ENCODE results near the gene ZBTB20. TPM values are rescaled to one million over a fixed set of nuclear protein-coding genes. Genes with fewer than 3 reads are reported as not detected.

The ZBTB20 gene
- total and polyA plus RNA-seq, 2 experiments from 2014 or later = 15.7 to 37.3 TPM

DNA sequence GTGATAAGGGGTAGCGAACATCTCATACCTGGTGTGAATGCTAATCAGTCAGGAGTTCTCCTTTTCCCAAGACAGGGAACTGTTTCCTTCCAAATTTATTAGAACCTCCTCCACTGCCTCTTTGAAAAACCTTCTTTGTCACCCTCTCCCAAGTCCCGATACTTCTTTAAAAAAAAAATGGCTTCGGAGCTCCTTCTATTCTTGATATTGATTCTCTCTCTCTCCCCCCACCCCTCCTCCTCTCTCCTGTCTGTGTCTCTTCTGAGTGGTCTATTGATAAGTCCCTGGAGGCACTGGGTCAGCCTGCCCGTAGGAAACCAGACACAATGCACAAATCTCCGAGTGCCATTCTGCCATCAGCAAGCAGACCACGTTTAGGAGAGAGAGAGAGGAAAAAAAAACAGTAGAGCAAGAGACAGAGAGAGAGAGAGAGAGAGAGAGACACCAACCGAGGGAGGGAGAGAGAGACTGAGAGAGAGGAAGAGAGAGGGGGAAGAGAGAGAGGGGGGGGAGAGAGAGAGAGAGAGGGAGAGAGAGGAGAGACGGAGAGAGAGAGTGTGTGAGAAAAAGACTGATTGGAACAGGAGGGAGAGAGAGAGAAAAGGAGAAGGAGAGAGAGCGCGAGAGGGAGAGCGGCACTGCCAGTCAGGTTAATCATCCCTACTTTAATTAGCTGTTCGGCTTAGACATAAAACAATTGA, 692.4 kb downstream of the ZBTB20 start:
- Histone ChIP-seq H3K27ac (peak overlapping the region; percentile 78), H3K27me3 (no peaks in the 10 kb centered on the region), H3K9me3 (ENCODE audit: low read depth) (no peaks in the 10 kb centered on the region), H3K4me3 (peak overlapping the region; percentile 74), H3K36me3 (no peaks in the 10 kb centered on the region), H3K4me1 (ENCODE audit: low read depth) (peaks cover 40% of the 10 kb centered on the region)
- TF ChIP-seq CTCF (IDR thresholded peaks at IDR 0.05; ENCODE audit: low read depth, low read length) = no peak
- DNase-seq (ENCODE audit: low read depth in 1 of 2, low spot score in 1 of 2) = peak; percentile 34 to 61

- no peak for DNase-seq (ENCODE audit: low read depth in 1 of 2, low spot score in 1 of 2)
- H3K27ac ChIP-seq = peak overlapping the region; percentile 78
- no peaks in the 10 kb centered on the region for H3K27me3 ChIP-seq
- H3K4me1 ChIP-seq (ENCODE audit: low read depth) = peaks cover 42% of the 10 kb centered on the region
- H3K9me3 ChIP-seq (ENCODE audit: low read depth) = no peaks in the 10 kb centered on the region
- H3K36me3 ChIP-seq = no peaks in the 10 kb centered on the region
- TF ChIP-seq CTCF (IDR thresholded peaks at IDR 0.05; ENCODE audit: low read depth, low read length) = no peak
- H3K4me3 ChIP-seq = peak overlapping the region; percentile 74
Measured at GRCh38 chr3:114453361-114453780, 693.7 kb downstream of the ZBTB20 start.

DNA sequence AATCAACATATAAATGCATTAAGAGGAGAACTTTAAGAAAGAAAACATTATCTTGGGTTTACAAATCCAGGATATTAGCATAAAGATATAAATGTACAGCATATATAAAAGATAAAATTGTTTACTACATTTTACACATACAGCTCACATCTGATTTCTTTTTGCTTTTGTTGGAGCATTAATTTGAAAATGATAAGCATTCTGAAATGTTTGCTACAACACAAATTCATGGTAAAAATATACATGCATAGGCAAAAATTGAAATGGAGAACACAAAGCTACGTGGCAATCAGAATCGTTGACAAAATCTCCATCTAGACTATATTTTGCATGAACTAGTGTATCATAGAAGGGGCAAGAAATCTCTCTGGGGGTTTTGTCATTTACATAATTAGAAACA, 694.2 kb downstream of the ZBTB20 start:
- no peaks in the 10 kb centered on the region for H3K36me3 ChIP-seq
- no peak for TF ChIP-seq CTCF (IDR thresholded peaks at IDR 0.05; ENCODE audit: low read depth, low read length)
- peak overlapping the region; percentile 88 for H3K27ac ChIP-seq
- DNase-seq (ENCODE audit: low read depth in 1 of 2, low spot score in 1 of 2) = no peak
- H3K9me3 ChIP-seq (ENCODE audit: low read depth) = no peaks in the 10 kb centered on the region
- peaks cover 42% of the 10 kb centered on the region for H3K4me1 ChIP-seq (ENCODE audit: low read depth)
- peak overlapping the region; percentile 74 for H3K4me3 ChIP-seq
- no peaks in the 10 kb centered on the region for H3K27me3 ChIP-seq

DNA sequence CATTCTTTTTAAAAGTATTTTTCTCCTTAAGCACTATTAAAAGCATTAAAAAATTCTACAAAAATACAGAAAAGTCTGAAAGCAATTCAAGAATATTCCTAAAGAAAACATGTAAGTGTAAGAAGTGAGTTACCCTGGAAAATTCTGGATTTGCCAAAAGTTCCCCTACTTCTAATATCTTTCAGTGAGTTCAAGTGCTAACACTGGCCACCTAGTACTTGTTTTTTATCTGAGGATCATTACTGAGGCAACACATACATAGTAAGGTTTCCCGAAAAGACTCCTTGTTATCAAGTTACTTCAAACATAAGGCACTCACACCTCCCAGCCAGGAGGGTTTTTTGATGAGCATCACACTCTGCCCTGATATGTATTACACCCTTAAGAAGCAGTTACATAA, 694.8 kb downstream of the ZBTB20 start:
- no peaks in the 10 kb centered on the region for H3K36me3 ChIP-seq
- no peaks in the 10 kb centered on the region for H3K27me3 ChIP-seq
- peak overlapping the region; percentile 74 for H3K4me3 ChIP-seq
- DNase-seq (ENCODE audit: low read depth in 1 of 2, low spot score in 1 of 2) = no peak
- H3K4me1 ChIP-seq (ENCODE audit: low read depth) = peaks cover 46% of the 10 kb centered on the region
- H3K27ac ChIP-seq = peak overlapping the region; percentile 88
- TF ChIP-seq CTCF (IDR thresholded peaks at IDR 0.05; ENCODE audit: low read depth, low read length) = no peak
- no peaks in the 10 kb centered on the region for H3K9me3 ChIP-seq (ENCODE audit: low read depth)

GRCh38 chr3:114451561-114452018, 695.5 kb downstream of the ZBTB20 start:
- DNase-seq (ENCODE audit: low read depth in 1 of 2, low spot score in 1 of 2) = peak in 1 of 2 donors; percentile 39
- Histone ChIP-seq H3K4me1 (ENCODE audit: low read depth) (peaks cover 46% of the 10 kb centered on the region), H3K4me3 (peak overlapping the region; percentile 74), H3K9me3 (ENCODE audit: low read depth) (no peaks in the 10 kb centered on the region), H3K36me3 (no peaks in the 10 kb centered on the region), H3K27ac (peak overlapping the region; percentile 88), H3K27me3 (no peaks in the 10 kb centered on the region)
- no peak for TF ChIP-seq CTCF (IDR thresholded peaks at IDR 0.05; ENCODE audit: low read depth, low read length)
